Esophagus squamous epithelium (tissue), 5 donors: ENCODE results near the gene MYBPC3. TPM values are rescaled to one million over a fixed set of nuclear protein-coding genes. Genes with fewer than 3 reads are reported as not detected.
"Not testable (repeated sequence)": the region's sequence is repeated elsewhere in the genome, so short reads cannot be mapped to it uniquely, and the experiment has no call there.

ENCODE experiments used
- DNase-seq: peaks from one replicate; lab custom pipeline; 2025; lab: John Stamatoyannopoulos, UW
- H3K27ac ChIP-seq, 4 donors: fragments of 200-600 bp; sonication (generic); one replicate each; pipeline ENCODE4 v1.5.1; 2016 to 2019; ENCODE audit warnings: mild to moderate bottlenecking in 1 of 4
- H3K27me3 ChIP-seq, 4 donors: fragments of 200-600 bp; sonication (generic); 1 replicate in 3 of 4; 2 replicates in 1 of 4; pipeline versions ENCODE4 v1.5.1 to v1.6.0; 2017 to 2021; ENCODE audit warnings: antibody characterized with exemption in 1 of 4
- H3K36me3 ChIP-seq, 3 donors: fragments of 200-600 bp; sonication (generic); one replicate each; pipeline ENCODE4 v1.5.1; 2016 to 2019
- H3K4me1 ChIP-seq, 3 donors: fragments of 200-600 bp; sonication (generic); one replicate each; pipeline ENCODE4 v1.5.1; 2017 to 2019
- H3K4me3 ChIP-seq, 4 donors: fragments of 200-600 bp; sonication (generic); 1 replicate in 3 of 4; 2 replicates in 1 of 4; pipeline ENCODE4 v1.5.1; 2016 to 2019; ENCODE audit warnings: mild to moderate bottlenecking in 2 of 4, moderate library complexity in 1 of 4
- H3K9me3 ChIP-seq, 3 donors: fragments of 200-600 bp; sonication (generic); one replicate each; pipeline ENCODE4 v1.5.1; 2016 to 2019
- POLR2A ChIP-seq, 4 donors: fragments of 450-650 bp; IDR thresholded peaks; one replicate each; pipeline ENCODE4 v1.6.1; 2017; ENCODE audit warnings: antibody characterized with exemption in 4 of 4, mild to moderate bottlenecking in 4 of 4, moderate library complexity in 3 of 4
- WGBS, 2 donors: methylation state at CpG; one replicate each; pipeline ENCODE4 v1.1.5; 2018; 5-methylcytosine and 5-hydroxymethylcytosine counted together
- intact Hi-C: fragments of 100-400 bp; cut with DNase I; formaldehyde crosslinking; loops from one replicate; pipeline ENCODE4 v1.15.0; 2022
- total RNA-seq, 4 donors: library from RNA; depleted of rRNA; stranded (reverse); fragments of >200 nt; gene quantifications; one replicate each; pipeline ENCODE4 v1.1.0, GENCODE V29; 2016
- TF ChIP-seq, protein P1 (sequence below), 6 experiments: fragments of 450-650 bp in 4 of 6; fragments of 200-600 bp in 2 of 6; sonication (generic) in 2 of 6; IDR thresholded peaks; one replicate each; pipeline ENCODE4 v1.5.1; 2016 to 2019; ENCODE audit warnings: antibody characterized with exemption in 6 of 6, mild to moderate bottlenecking in 4 of 6, moderate library complexity in 4 of 6
- donor health status: DM: yes; HTN: yes; CAD: no.

MYBPC3 gene
- total RNA-seq, 4 donors from 2014 or later, result 0.08 TPM; not detected in 3

DNA sequence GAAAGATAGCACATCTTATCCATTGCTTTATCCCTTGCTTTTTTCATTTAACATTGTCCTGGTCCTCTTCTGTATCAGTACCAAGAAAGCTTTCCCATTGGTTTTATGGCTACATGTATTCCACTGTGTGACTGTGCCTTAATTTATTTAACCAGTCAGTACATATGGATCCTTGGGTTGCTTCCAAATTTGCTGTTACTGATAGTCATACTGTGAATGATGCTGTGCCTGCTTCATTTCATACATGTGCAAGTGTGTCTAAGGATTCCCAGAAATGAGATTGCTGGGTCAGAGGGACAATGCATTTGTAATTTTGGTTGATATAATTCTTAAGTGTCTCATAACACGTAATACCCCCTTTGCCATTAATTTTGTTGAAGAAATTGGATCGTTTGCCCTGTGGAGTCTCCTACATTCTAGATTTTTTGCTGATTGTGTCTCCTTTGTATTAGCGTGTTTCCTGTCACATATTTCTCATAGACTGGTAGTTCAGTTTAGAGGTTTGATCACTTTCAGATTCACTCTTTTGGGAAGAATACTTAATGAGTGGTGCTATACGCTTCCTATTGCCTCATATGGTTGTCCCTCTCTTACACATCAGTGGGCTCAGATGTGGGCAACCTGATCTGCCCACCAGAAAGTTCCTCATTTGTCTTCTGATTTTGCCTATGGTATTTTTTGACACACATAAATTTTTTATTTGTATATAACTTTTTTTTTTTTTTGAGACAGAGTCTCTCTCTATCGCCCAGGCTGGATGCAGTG, 35.3 kb downstream of the MYBPC3 start:
- peaks cover 4 to 85% (median 43%) of the 10 kb centered on the region in 3 donors for H3K36me3 ChIP-seq
- 78 to 86% methylated on average over 5 of the region's 5 CpGs for WGBS, 2 donors

GRCh38 chr11:47316501-47316900, 36.0 kb downstream of the MYBPC3 start:
- peaks cover 4 to 92% (median 42%) of the 10 kb centered on the region in 3 donors for H3K36me3 ChIP-seq
- H3K27me3 ChIP-seq, H3K4me1 ChIP-seq, intact Hi-C loops, H3K9me3 ChIP-seq, DNase-seq, H3K27ac ChIP-seq, H3K4me3 ChIP-seq: not testable (repeated sequence)
- 87 to 89% methylated on average over 7 to 8 of the region's 8 CpGs for WGBS, 2 donors

More for the DNA sequence above, 35.3 kb downstream of the MYBPC3 start:
- no peak for DNase-seq
- H3K27ac ChIP-seq, result no peak overlapping the region
- TF ChIP-seq POLR2A (IDR thresholded peaks at IDR 0.05), result no peak
- TF ChIP-seq, protein P1, sequence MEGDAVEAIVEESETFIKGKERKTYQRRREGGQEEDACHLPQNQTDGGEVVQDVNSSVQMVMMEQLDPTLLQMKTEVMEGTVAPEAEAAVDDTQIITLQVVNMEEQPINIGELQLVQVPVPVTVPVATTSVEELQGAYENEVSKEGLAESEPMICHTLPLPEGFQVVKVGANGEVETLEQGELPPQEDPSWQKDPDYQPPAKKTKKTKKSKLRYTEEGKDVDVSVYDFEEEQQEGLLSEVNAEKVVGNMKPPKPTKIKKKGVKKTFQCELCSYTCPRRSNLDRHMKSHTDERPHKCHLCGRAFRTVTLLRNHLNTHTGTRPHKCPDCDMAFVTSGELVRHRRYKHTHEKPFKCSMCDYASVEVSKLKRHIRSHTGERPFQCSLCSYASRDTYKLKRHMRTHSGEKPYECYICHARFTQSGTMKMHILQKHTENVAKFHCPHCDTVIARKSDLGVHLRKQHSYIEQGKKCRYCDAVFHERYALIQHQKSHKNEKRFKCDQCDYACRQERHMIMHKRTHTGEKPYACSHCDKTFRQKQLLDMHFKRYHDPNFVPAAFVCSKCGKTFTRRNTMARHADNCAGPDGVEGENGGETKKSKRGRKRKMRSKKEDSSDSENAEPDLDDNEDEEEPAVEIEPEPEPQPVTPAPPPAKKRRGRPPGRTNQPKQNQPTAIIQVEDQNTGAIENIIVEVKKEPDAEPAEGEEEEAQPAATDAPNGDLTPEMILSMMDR (IDR thresholded peaks at IDR 0.05), result no peak
- intact Hi-C loops, result no loop called here
- H3K9me3 ChIP-seq, result no peaks in the 10 kb centered on the region
- H3K4me3 ChIP-seq, result no peak overlapping the region
- no peaks in the 10 kb centered on the region for H3K27me3 ChIP-seq
- no peaks in the 10 kb centered on the region for H3K4me1 ChIP-seq

GRCh38 chr11:47314992-47315391, 37.5 kb downstream of the MYBPC3 start:
- TF ChIP-seq, protein P1 (IDR thresholded peaks at IDR 0.05), result no peak
- TF ChIP-seq POLR2A (IDR thresholded peaks at IDR 0.05), result no peak
- 82 to 89% methylated on average over 5 of the region's 5 CpGs for WGBS, 2 donors
- no peaks in the 10 kb centered on the region for H3K4me1 ChIP-seq
- no peaks in the 10 kb centered on the region for H3K27me3 ChIP-seq
- H3K27ac ChIP-seq, result no peak overlapping the region
- DNase-seq, result no peak
- intact Hi-C loops, result no loop called here
- no peak overlapping the region for H3K4me3 ChIP-seq
- no peaks in the 10 kb centered on the region for H3K9me3 ChIP-seq
- peaks cover 10 to 100% (median 48%) of the 10 kb centered on the region in 3 donors for H3K36me3 ChIP-seq

- H3K4me3 ChIP-seq, result no peak overlapping the region
- H3K27ac ChIP-seq, result no peak overlapping the region
- no peaks in the 10 kb centered on the region for H3K9me3 ChIP-seq
- TF ChIP-seq, protein P1 (IDR thresholded peaks at IDR 0.05), result no peak
- no peak for TF ChIP-seq POLR2A (IDR thresholded peaks at IDR 0.05)
- DNase-seq, result no peak
- intact Hi-C loops, result no loop called here
- peaks cover 0 to 11% (median 0%) of the 10 kb centered on the region in 3 donors for H3K4me1 ChIP-seq
- 88 to 89% methylated on average over 6 of the region's 6 CpGs for WGBS, 2 donors
- H3K27me3 ChIP-seq, result no peaks in the 10 kb centered on the region
- peaks cover 36 to 100% (median 52%) of the 10 kb centered on the region in 3 donors for H3K36me3 ChIP-seq
These were observed 44.3 kb downstream of the MYBPC3 start for GRCh38 chr11:47308050-47308823.

DNA sequence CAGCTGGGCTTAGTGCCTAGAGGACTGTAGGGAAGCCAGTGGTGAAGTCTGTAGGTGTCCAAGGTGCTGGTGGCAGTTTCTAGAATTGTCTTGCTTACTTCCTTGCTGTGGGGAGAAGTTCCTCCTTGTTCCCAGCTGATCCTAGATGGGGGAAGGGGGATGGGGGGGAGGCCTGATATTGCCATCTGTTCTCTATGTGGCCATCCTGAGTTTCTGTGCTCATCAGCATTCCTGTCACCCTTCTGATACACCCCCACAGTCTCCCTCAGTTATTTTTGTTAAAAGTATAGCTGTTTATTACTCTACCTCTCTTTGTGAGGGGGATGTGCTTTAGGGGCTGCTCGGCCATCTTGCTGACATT, 46.0 kb downstream of the MYBPC3 start:
- Histone ChIP-seq H3K36me3 (peaks cover 41 to 100% (median 47%) of the 10 kb centered on the region in 3 donors), H3K4me1 (peaks cover 0 to 11% (median 0%) of the 10 kb centered on the region in 3 donors), H3K4me3 (no peak overlapping the region), H3K27me3 (no peaks in the 10 kb centered on the region), H3K9me3 (peaks cover 0 to 6% (median 0%) of the 10 kb centered on the region in 3 donors), H3K27ac (no peak overlapping the region)
- no peak for TF ChIP-seq POLR2A (IDR thresholded peaks at IDR 0.05)
- TF ChIP-seq, protein P1 (IDR thresholded peaks at IDR 0.05), result no peak
- WGBS, 2 donors, result 50 to 100% methylated on average over 1 of the region's 1 CpG
- DNase-seq, result no peak
- intact Hi-C loops, result no loop called here
